D721Med (cell line): ENCODE measurements around the gene FTL.

Source experiments
- DNase-seq: peaks from one replicate; pipeline ENCODE4 v3.0.0; 2011; ENCODE audit warnings: low spot score; ENCODE audit not compliant: insufficient read length
- FAIRE-seq: peaks from 2 replicates; lab custom pipeline; 2011; peaks lifted over from hg19 to GRCh38; lab: Jason Lieb, UNC
- TF ChIP-seq, protein P1 (sequence below): IDR thresholded peaks from 2 replicates; pipeline ENCODE4 v1.5.1; 2012; ENCODE audit warnings: mild to moderate bottlenecking, control low read depth; ENCODE audit not compliant: insufficient read depth; ENCODE audit errors: missing control alignments

Gene FTL

DNA sequence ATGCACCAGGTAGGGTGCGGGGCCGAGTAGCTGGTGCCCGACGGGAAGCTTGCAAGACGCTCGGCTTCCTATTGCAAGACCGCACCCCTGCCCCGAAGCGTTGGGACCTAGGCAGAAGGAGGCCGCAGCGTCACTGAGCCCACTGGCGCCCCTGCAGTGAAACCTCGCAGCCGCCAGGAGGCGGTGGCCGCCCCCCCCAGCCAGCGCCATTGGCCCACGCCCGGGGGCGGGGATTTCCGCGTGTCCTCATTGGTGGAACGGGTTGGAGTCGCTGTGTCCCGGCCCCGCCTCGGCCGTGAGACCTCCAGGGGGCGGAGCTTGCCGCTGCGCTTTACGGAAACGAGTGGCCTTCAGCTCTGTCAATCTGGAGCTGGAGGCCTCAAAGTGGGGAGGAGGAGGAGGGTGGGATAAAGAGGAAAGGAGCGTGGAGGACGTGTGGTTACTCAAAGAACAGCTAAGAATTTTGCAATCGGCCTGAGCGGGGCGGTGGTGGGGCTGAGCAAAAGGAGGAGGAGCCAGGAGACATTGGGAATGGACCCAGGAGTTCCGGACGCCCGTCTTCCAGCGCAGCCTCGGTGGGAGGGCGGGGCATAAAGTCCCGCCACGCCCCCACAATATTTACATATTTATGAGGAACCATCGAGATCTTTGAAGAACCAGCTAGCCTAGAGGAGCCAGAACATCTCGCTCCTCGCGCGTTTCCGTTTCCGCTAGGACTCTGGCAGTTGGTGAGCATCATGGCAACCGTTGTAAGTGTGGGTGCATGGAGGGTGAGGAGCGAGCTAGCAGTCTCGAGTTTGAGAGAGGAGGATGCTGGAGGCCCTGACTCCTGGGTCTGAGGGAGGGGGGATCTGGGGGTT lies 28.3 kb downstream of the FTL start, which contains the start of the genes GYS1 and RUVBL2:
GYS1 (minus strand) TSS at position 135 of the 860 bp plus-strand sequence. CDS start 197 bp downstream, outside the sequence.
RUVBL2 (plus strand) TSS at position 713 of the 860 bp plus-strand sequence; CDS start at position 738, 25 bp downstream.
- peak; percentile 35 for FAIRE-seq
- TF ChIP-seq, protein P1, sequence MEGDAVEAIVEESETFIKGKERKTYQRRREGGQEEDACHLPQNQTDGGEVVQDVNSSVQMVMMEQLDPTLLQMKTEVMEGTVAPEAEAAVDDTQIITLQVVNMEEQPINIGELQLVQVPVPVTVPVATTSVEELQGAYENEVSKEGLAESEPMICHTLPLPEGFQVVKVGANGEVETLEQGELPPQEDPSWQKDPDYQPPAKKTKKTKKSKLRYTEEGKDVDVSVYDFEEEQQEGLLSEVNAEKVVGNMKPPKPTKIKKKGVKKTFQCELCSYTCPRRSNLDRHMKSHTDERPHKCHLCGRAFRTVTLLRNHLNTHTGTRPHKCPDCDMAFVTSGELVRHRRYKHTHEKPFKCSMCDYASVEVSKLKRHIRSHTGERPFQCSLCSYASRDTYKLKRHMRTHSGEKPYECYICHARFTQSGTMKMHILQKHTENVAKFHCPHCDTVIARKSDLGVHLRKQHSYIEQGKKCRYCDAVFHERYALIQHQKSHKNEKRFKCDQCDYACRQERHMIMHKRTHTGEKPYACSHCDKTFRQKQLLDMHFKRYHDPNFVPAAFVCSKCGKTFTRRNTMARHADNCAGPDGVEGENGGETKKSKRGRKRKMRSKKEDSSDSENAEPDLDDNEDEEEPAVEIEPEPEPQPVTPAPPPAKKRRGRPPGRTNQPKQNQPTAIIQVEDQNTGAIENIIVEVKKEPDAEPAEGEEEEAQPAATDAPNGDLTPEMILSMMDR, result peak; percentile 60
- DNase-seq, result peak; percentile 94

DNA sequence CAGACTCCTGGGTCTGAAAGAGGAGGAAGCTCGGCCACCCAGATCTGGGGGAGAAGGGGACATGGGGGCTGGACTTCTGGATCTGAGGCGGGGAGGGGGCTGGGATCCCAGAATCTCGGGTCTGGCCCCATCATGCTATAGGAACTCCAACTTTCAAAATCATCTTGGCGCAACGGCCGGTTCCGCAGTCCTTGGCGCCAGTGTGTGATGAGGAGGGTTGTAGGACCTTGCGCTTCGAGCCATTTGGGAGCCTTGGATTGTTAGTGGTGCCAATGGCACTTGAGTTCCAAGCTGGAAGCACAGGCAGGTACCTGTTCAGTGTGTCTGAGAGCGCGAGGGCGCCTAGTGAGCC lies 28.9 kb downstream of the FTL start:
- DNase-seq (no peak), FAIRE-seq (no peak)
- TF ChIP-seq, protein P1, result no peak

DNA sequence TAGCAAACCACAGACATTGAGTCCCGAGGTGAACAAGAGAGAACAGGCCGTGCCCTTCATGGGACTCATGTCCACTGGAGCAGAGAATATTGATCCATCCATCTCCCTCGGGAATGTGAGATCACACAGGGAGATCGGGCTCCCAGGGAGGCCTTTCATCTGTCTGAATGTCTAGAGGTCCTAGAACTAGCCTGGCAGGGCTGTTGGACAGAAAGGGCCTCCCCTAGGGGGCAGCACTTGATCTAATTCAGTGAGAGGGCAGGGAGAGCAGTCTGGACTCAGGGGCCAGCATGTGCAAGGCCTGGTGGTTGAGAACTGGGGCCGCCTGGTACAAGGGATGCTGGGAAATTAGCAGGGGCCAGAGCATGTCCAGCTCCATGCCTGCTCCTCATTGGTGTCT lies 32.9 kb downstream of the FTL start:
- FAIRE-seq, result no peak
- no peak for DNase-seq
- TF ChIP-seq, protein P1, result peak; percentile 50

DNA sequence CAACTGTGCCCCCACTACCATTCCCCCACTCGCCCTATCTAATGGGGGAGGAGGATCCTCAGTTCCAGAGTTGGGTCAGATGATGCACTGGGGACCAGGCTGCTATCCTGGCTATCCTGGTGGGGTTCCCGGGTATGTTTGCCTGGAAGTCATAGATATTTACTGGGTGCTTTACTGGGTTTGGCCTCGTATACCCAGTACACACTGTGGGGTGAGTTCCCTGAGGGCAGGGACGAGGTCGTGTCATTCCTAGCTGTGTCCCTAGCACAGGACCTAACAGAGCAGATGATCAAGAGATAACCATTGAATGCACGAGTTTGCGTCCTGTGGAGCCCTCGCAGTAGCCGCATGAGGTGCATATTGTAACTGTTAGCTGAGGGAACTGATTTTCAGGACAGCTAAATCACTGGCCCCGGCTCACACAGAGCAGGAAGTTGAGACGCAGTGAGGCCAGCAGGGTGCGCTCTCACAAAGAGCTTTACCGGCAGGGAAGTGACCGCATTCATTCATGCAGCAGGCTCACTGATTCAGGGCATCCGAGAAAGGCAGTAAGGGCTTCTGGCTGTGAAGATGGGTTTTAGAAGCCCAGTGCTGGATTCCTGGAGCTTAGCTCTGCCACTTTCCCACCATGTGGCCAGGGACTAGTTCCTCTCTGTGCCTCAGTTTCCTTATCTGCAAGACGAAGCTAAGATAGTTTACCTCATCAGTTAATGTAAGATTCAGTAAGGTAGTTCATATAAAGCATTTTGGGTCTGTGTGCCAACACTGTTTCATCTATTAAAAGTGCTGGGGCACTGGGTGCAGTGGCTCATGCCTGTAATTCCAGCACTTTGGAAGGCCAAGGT lies 34.6 kb downstream of the FTL start:
- no peak for DNase-seq
- no peak for FAIRE-seq
- TF ChIP-seq, protein P1, result peak; percentile 69

DNA sequence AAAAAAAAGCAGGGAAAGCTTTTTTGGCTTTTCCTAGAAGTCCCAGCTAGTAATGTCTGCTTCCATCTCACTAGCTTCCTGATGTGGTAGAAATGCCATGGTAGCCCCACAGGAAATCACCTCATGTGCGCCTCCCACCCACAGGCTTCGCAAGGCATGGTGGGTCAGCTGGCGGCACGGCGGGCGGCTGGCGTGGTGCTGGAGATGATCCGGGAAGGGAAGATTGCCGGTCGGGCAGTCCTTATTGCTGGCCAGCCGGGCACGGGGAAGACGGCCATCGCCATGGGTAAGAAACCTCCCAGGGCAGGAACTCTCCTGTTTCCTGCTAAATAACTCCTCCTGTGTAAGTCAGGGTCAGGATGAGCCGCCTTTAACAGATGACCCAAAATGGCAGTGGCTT lies 39.0 kb downstream of the FTL start:
- DNase-seq (no peak), FAIRE-seq (no peak)
- TF ChIP-seq, protein P1, result no peak

DNA sequence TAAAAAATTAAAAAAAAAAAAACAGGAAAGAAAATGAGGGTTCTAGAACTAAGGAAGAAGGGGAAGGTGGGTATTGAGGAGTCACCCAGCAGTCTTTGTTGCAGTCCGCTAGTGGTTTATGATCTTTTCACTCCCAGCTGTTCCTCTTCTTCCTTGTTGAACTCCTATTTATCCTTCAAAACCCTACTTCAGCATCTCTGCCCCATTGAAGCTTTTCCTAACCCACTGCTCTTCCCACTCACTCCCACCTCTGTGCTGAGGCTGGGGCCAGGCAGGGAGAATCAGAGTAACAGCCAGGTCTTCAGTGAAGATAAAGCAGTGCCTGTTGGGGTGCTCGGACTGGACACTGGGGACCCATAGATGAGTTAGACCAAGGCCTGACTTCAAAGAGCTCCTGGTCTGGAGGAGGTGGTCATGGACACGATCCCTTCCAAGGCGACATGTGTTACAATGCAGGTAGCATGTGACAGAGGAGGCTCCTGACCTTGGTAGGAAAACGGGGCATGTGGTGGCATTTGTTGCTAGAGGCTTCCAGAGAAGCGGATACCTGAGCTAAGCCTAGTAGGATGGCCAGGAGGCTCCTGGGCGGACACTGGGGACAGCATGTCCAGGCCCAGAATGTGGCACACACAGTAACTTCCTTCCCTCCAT lies 40.0 kb downstream of the FTL start:
- TF ChIP-seq, protein P1, result no peak
- FAIRE-seq (no peak), DNase-seq (no peak)
